ENCODE measurements around the gene MTCL1. TPM values are rescaled to one million over a fixed set of nuclear protein-coding genes. Genes with fewer than 3 reads are reported as not detected.
A peak's percentile ranks its signal among the peaks of the same experiment; 100 is the strongest.

Gene MTCL1
- total and polyA plus RNA-seq, 2 donors (not counting 1 experiment from before 2014, with no cell fraction given) = 35.0 to 56.0 TPM

GRCh38 chr18:8854550-8854949 lies 149.2 kb downstream of the MTCL1 start:
- Histone ChIP-seq H3K9me3 (ENCODE audit: control insufficient read depth, insufficient read depth, low read depth, low read length) (no peaks in the 10 kb centered on the region), H2AFZ (ENCODE audit: low read length) (peak overlapping the region; percentile 7), H3K27me3 (ENCODE audit: control insufficient read depth, insufficient read depth, low read length) (no peaks in the 10 kb centered on the region), H3K9ac (ENCODE audit: insufficient read depth, low read length) (no peak overlapping the region), H4K20me1 (ENCODE audit: control insufficient read depth, extremely low read depth, insufficient read depth, low read length) (no peaks in the 10 kb centered on the region), H3K27ac (ENCODE audit: insufficient read depth, low read length) (peak overlapping the region; percentile 51), H3K4me2 (ENCODE audit: extremely low read depth, insufficient read depth, low read length) (peak overlapping the region; percentile 56), H3K4me1 (ENCODE audit: control insufficient read depth, extremely low read depth, insufficient read depth, low read length) (peaks cover 13% of the 10 kb centered on the region), H3K79me2 (ENCODE audit: control insufficient read depth, insufficient read depth, low read length) (no peaks in the 10 kb centered on the region), H3K4me3 (replicated peaks in 1 of 4; ENCODE audit: control extremely low read depth in 1 of 4, insufficient read depth in 1 of 4, low read depth in 3 of 4, low read length in 4 of 4) (no peak overlapping the region), H3K36me3 (ENCODE audit: control insufficient read depth, insufficient read depth, low read length) (no peaks in the 10 kb centered on the region)
- no peak for TF ChIP-seq EZH2 (IDR thresholded peaks at IDR 0.05; ENCODE audit: low read length, missing control alignments)
- TF ChIP-seq, protein P1, sequence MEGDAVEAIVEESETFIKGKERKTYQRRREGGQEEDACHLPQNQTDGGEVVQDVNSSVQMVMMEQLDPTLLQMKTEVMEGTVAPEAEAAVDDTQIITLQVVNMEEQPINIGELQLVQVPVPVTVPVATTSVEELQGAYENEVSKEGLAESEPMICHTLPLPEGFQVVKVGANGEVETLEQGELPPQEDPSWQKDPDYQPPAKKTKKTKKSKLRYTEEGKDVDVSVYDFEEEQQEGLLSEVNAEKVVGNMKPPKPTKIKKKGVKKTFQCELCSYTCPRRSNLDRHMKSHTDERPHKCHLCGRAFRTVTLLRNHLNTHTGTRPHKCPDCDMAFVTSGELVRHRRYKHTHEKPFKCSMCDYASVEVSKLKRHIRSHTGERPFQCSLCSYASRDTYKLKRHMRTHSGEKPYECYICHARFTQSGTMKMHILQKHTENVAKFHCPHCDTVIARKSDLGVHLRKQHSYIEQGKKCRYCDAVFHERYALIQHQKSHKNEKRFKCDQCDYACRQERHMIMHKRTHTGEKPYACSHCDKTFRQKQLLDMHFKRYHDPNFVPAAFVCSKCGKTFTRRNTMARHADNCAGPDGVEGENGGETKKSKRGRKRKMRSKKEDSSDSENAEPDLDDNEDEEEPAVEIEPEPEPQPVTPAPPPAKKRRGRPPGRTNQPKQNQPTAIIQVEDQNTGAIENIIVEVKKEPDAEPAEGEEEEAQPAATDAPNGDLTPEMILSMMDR (conservative IDR thresholded peaks at IDR 0.05 in 1 of 2, IDR thresholded peaks at IDR 0.05 in 1 of 2; ENCODE audit: low read depth in 1 of 2, low read length in 2 of 2) = no peak
- peak in 1 of 2 donors; percentile 31 for DNase-seq (ENCODE audit: low read depth in 2 of 2)

DNA sequence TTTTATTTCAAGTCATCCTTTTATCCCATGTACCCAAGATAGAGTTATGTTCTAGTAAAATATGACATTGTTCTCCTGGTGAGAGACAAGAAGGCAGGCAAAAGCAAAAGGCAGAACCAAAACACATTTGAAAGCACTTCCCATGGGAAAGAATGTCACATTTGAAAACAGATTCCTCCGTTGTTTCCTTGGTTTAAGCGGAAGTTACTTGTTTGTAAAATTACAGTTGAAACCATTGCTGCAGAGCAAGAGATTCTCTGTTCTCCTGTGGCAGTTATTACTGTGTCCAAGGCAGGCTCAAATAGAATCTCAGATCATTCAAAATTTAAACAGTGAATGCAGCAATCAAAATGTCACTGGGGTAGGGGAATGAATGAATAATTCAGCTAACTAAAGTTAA lies 149.6 kb downstream of the MTCL1 start:
- TF ChIP-seq EZH2 (IDR thresholded peaks at IDR 0.05; ENCODE audit: low read length, missing control alignments) = no peak
- TF ChIP-seq, protein P1 (conservative IDR thresholded peaks at IDR 0.05 in 1 of 2, IDR thresholded peaks at IDR 0.05 in 1 of 2; ENCODE audit: low read depth in 1 of 2, low read length in 2 of 2) = no peak
- Histone ChIP-seq H3K9me3 (ENCODE audit: control insufficient read depth, insufficient read depth, low read depth, low read length) (no peaks in the 10 kb centered on the region), H4K20me1 (ENCODE audit: control insufficient read depth, extremely low read depth, insufficient read depth, low read length) (no peaks in the 10 kb centered on the region), H3K27ac (ENCODE audit: insufficient read depth, low read length) (no peak overlapping the region), H3K79me2 (ENCODE audit: control insufficient read depth, insufficient read depth, low read length) (no peaks in the 10 kb centered on the region), H3K9ac (ENCODE audit: insufficient read depth, low read length) (no peak overlapping the region), H3K4me1 (ENCODE audit: control insufficient read depth, extremely low read depth, insufficient read depth, low read length) (peaks cover 13% of the 10 kb centered on the region), H3K36me3 (ENCODE audit: control insufficient read depth, insufficient read depth, low read length) (no peaks in the 10 kb centered on the region), H3K27me3 (ENCODE audit: control insufficient read depth, insufficient read depth, low read length) (no peaks in the 10 kb centered on the region), H3K4me3 (replicated peaks in 1 of 4; ENCODE audit: control extremely low read depth in 1 of 4, insufficient read depth in 1 of 4, low read depth in 3 of 4, low read length in 4 of 4) (no peak overlapping the region), H3K4me2 (ENCODE audit: extremely low read depth, insufficient read depth, low read length) (no peak overlapping the region), H2AFZ (ENCODE audit: low read length) (no peak overlapping the region)
- DNase-seq (ENCODE audit: low read depth in 2 of 2) = no peak

- Histone ChIP-seq H3K27me3 (ENCODE audit: control insufficient read depth, insufficient read depth, low read length) (no peaks in the 10 kb centered on the region), H3K4me2 (ENCODE audit: extremely low read depth, insufficient read depth, low read length) (no peak overlapping the region), H3K4me3 (replicated peaks in 1 of 4; ENCODE audit: control extremely low read depth in 1 of 4, insufficient read depth in 1 of 4, low read depth in 3 of 4, low read length in 4 of 4) (no peak overlapping the region), H3K27ac (ENCODE audit: insufficient read depth, low read length) (no peak overlapping the region), H2AFZ (ENCODE audit: low read length) (no peak overlapping the region), H3K79me2 (ENCODE audit: control insufficient read depth, insufficient read depth, low read length) (no peaks in the 10 kb centered on the region), H3K36me3 (ENCODE audit: control insufficient read depth, insufficient read depth, low read length) (no peaks in the 10 kb centered on the region), H3K4me1 (ENCODE audit: control insufficient read depth, extremely low read depth, insufficient read depth, low read length) (peaks cover 13% of the 10 kb centered on the region), H3K9ac (ENCODE audit: insufficient read depth, low read length) (no peak overlapping the region), H4K20me1 (ENCODE audit: control insufficient read depth, extremely low read depth, insufficient read depth, low read length) (no peaks in the 10 kb centered on the region), H3K9me3 (ENCODE audit: control insufficient read depth, insufficient read depth, low read depth, low read length) (no peaks in the 10 kb centered on the region)
- DNase-seq (ENCODE audit: low read depth in 2 of 2) = no peak
- no peak for TF ChIP-seq EZH2 (IDR thresholded peaks at IDR 0.05; ENCODE audit: low read length, missing control alignments)
- TF ChIP-seq, protein P1 (conservative IDR thresholded peaks at IDR 0.05 in 1 of 2, IDR thresholded peaks at IDR 0.05 in 1 of 2; ENCODE audit: low read depth in 1 of 2, low read length in 2 of 2) = no peak
Measured at GRCh38 chr18:8856212-8856611, 150.9 kb downstream of the MTCL1 start.
